Measurements from ENCODE around the gene SGCA.

DNA sequence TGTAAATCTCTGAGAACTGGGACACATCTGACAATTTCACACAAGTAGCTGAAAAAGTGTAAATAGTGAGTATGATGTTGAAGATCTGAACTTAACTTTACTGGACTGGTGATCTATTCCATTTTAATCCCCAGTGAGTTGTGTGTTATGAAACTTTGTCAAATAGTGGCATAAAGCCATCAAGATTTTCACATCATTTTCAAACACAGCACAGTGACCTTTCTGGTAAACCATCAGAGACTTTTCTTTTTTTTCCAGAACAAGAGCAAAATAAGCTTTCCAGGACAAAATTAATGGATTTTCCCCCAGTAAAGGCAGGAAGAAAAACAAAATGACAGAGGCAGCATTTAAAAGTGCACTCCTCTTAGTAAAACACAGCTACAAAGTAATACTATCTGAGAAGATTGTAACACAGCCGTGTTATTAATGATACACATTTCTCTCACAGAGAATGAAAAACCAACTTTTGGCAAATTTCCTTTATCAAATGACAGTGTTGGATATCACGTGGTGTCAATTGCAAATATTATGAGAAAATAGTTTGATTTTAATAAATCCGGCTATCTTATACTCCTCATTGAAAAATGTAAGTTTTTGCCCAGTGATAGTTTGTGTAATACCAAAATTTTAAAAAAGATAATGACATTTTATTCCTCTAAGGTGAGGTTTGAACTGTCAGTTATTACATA lies 52.4 kb downstream of the SGCA start:
- TF ChIP-seq POLR2A (IDR thresholded peaks at IDR 0.05), result no peak
- TF ChIP-seq, protein P1, sequence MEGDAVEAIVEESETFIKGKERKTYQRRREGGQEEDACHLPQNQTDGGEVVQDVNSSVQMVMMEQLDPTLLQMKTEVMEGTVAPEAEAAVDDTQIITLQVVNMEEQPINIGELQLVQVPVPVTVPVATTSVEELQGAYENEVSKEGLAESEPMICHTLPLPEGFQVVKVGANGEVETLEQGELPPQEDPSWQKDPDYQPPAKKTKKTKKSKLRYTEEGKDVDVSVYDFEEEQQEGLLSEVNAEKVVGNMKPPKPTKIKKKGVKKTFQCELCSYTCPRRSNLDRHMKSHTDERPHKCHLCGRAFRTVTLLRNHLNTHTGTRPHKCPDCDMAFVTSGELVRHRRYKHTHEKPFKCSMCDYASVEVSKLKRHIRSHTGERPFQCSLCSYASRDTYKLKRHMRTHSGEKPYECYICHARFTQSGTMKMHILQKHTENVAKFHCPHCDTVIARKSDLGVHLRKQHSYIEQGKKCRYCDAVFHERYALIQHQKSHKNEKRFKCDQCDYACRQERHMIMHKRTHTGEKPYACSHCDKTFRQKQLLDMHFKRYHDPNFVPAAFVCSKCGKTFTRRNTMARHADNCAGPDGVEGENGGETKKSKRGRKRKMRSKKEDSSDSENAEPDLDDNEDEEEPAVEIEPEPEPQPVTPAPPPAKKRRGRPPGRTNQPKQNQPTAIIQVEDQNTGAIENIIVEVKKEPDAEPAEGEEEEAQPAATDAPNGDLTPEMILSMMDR (IDR thresholded peaks at IDR 0.05), result no peak

All from testis (tissue), 2 donors.